IMR-90 (cell line): ENCODE results near the gene HCK. TPM values are rescaled to one million over a fixed set of nuclear protein-coding genes. Genes with fewer than 3 reads are reported as not detected.

Experiments used
- ATAC-seq: fragments of 200-7000 bp; cut with Tn5 transposase; 2 replicates; pipeline ENCODE4 v1.9.1; 2020; ENCODE audit warnings: low read depth, mild to moderate bottlenecking, moderate library complexity
- BruUV-seq: library from RNA; stranded (reverse); fragments of 400-500 nt; replicated peaks from 2 replicates; lab custom pipeline; 2021; lab: Mats Ljungman, UMichigan
- CTCF ChIA-PET: fragments of 300-600 bp; formaldehyde crosslinking; extraction: SDS; loops from one replicate; lab custom pipeline; 2021; ENCODE audit warnings: antibody characterized with exemption; lab: Yijun Ruan, JAX
- POLR2A ChIA-PET: fragments of 300-600 bp; sonication (Branson Sonifier 250); formaldehyde crosslinking; loops from one replicate; lab custom pipeline; 2022; ENCODE audit warnings: antibody characterized with exemption; ENCODE audit not compliant: unreplicated experiment; lab: Charles Lee
- DNase-seq: peaks from one replicate; pipeline ENCODE4 v3.0.0; 2013
- H2AFZ ChIP-seq: replicated peaks from 2 replicates; pipeline ENCODE3; 2013; ENCODE audit warnings: low read length, mild to moderate bottlenecking; ENCODE audit not compliant: poor library complexity
- H2AK5ac ChIP-seq: 2 replicates; pipeline ENCODE4 v1.6.1; 2013; ENCODE audit warnings: low read depth, low read length, inconsistent platforms
- H2AK9ac ChIP-seq: replicated peaks from 2 replicates; pipeline ENCODE3; 2013; ENCODE audit warnings: mild to moderate bottlenecking, low read depth, low read length, moderate library complexity; ENCODE audit not compliant: poor library complexity
- H2BK120ac ChIP-seq: 2 replicates; pipeline ENCODE4 v1.6.1; 2013; ENCODE audit warnings: low read depth, low read length, inconsistent platforms
- H2BK15ac ChIP-seq: 3 replicates; pipeline ENCODE4 v1.6.1; 2013; ENCODE audit warnings: low read depth, low read length, inconsistent platforms
- H2BK20ac ChIP-seq: 2 replicates; pipeline ENCODE4 v1.6.1; 2013; ENCODE audit warnings: low read depth, mild to moderate bottlenecking, inconsistent platforms, low read length, moderate library complexity
- H2BK5ac ChIP-seq: 2 replicates; pipeline ENCODE4 v1.6.1; 2013; ENCODE audit warnings: mild to moderate bottlenecking, low read depth, low read length, inconsistent platforms; ENCODE audit not compliant: poor library complexity, severe bottlenecking
- H3K14ac ChIP-seq: replicated peaks from 2 replicates; pipeline ENCODE4 v1.6.1; 2013; ENCODE audit warnings: low read depth, low read length, inconsistent platforms
- H3K18ac ChIP-seq: 2 replicates; pipeline ENCODE4 v1.6.1; 2013; ENCODE audit warnings: low read depth, low read length, control low read depth
- H3K23ac ChIP-seq: 2 replicates; pipeline ENCODE4 v1.6.1; 2013; ENCODE audit warnings: low read depth, low read length, inconsistent platforms
- H3K27ac ChIP-seq: 2 replicates; pipeline ENCODE4 v1.5.1; 2013; ENCODE audit warnings: mild to moderate bottlenecking, control low read depth, low read length; ENCODE audit not compliant: insufficient read depth
- H3K27me3 ChIP-seq: 2 replicates; pipeline ENCODE4 v1.6.1; 2013; ENCODE audit warnings: low read length; ENCODE audit not compliant: control insufficient read depth, insufficient read depth
- H3K36me3 ChIP-seq: 2 replicates; pipeline ENCODE4 v1.6.1; 2013; ENCODE audit warnings: low read length, mixed read lengths; ENCODE audit not compliant: control insufficient read depth, insufficient read depth
- H3K4ac ChIP-seq: 2 replicates; pipeline ENCODE4 v1.6.1; 2013; ENCODE audit warnings: low read depth, low read length, inconsistent platforms
- H3K4me1 ChIP-seq: 2 replicates; pipeline ENCODE4 v1.6.1; 2013; ENCODE audit warnings: low read length, mixed read lengths; ENCODE audit not compliant: control insufficient read depth, insufficient read depth
- H3K4me2 ChIP-seq: 2 replicates; pipeline ENCODE4 v1.6.1; 2013; ENCODE audit warnings: low read depth, mild to moderate bottlenecking, control low read depth, low read length, moderate library complexity
- H3K4me3 ChIP-seq: 2 replicates; pipeline ENCODE4 v1.5.1; 2013; ENCODE audit warnings: low read depth, mild to moderate bottlenecking, control low read depth, low read length, moderate library complexity; ENCODE audit not compliant: insufficient read depth
- H3K56ac ChIP-seq: 2 replicates; pipeline ENCODE4 v1.6.1; 2013; ENCODE audit warnings: low read length, inconsistent platforms; ENCODE audit not compliant: insufficient read depth; ENCODE audit errors: extremely low read depth
- H3K79me1 ChIP-seq, 2 experiments: 2 replicates each; pipeline ENCODE4 v1.6.1; 2013; ENCODE audit warnings: low read length in 2 of 2, inconsistent platforms in 1 of 2, low read depth in 1 of 2
- H3K9ac ChIP-seq: 2 replicates; pipeline ENCODE4 v1.6.1; 2013; ENCODE audit warnings: low read depth, low read length, control low read depth
- H3K9me1 ChIP-seq: 2 replicates; pipeline ENCODE4 v1.6.1; 2013; ENCODE audit warnings: low read length, inconsistent platforms; ENCODE audit not compliant: insufficient read depth
- H3K9me3 ChIP-seq: 2 replicates; pipeline ENCODE4 v1.6.1; 2013; ENCODE audit warnings: low read length; ENCODE audit not compliant: control insufficient read depth, insufficient read depth
- H4K20me1 ChIP-seq: 2 replicates; pipeline ENCODE4 v1.6.1; 2013; ENCODE audit warnings: low read length, inconsistent platforms; ENCODE audit not compliant: insufficient read depth
- H4K5ac ChIP-seq: 2 replicates; pipeline ENCODE4 v1.6.1; 2013; ENCODE audit warnings: mild to moderate bottlenecking, low read depth, low read length, control low read depth
- H4K8ac ChIP-seq, 2 experiments: 2 replicates each; pipeline ENCODE4 v1.6.1; 2013; ENCODE audit warnings: low read depth in 2 of 2, low read length in 2 of 2, control low read depth in 1 of 2, inconsistent platforms in 1 of 2
- H4K91ac ChIP-seq: 2 replicates; pipeline ENCODE4 v1.6.1; 2013; ENCODE audit warnings: low read depth, low read length, inconsistent platforms; ENCODE audit not compliant: insufficient read depth
- BHLHE40 ChIP-seq: fragments of 150-350 bp; IDR thresholded peaks from 2 replicates; pipeline ENCODE4 v1.6.1; 2016; ENCODE audit warnings: mild to moderate bottlenecking, low read depth, low read length
- CEBPB ChIP-seq: IDR thresholded peaks from 2 replicates; pipeline ENCODE4 v1.6.1; 2012; ENCODE audit warnings: low read depth, low read length, improper control_type of control experiment
- CHD1 ChIP-seq: IDR thresholded peaks from 2 replicates; pipeline ENCODE4 v1.6.1; 2012; ENCODE audit warnings: low read depth, low read length, improper control_type of control experiment
- CTCF ChIP-seq: conservative IDR thresholded peaks from 2 replicates; pipeline ENCODE4 v1.5.1; 2012; ENCODE audit warnings: mild to moderate bottlenecking, low read depth, low read length, improper control_type of control experiment
- MAFK ChIP-seq: IDR thresholded peaks from 2 replicates; pipeline ENCODE4 v1.6.1; 2012; ENCODE audit warnings: low read depth, low read length, improper control_type of control experiment
- MAZ ChIP-seq: IDR thresholded peaks from 2 replicates; pipeline ENCODE4 v1.6.1; 2012; ENCODE audit warnings: low read depth, mild to moderate bottlenecking, low read length, improper control_type of control experiment, moderate library complexity, borderline replicate concordance
- MXI1 ChIP-seq: IDR thresholded peaks from 2 replicates; pipeline ENCODE4 v1.6.1; 2012; ENCODE audit warnings: low read depth, mild to moderate bottlenecking, low read length, moderate library complexity, borderline replicate concordance
- NFE2L2 ChIP-seq: fragments of 150-350 bp; IDR thresholded peaks from 2 replicates; pipeline ENCODE4 v1.6.1; 2016; ENCODE audit warnings: low read depth, mild to moderate bottlenecking, low read length
- POLR2A ChIP-seq: IDR thresholded peaks from 2 replicates; pipeline ENCODE4 v1.6.1; 2012; ENCODE audit warnings: mild to moderate bottlenecking, low read depth, low read length
- RAD21 ChIP-seq: IDR thresholded peaks from 2 replicates; pipeline ENCODE4 v1.6.1; 2012; ENCODE audit warnings: low read length, improper control_type of control experiment
- RCOR1 ChIP-seq: IDR thresholded peaks from 2 replicates; pipeline ENCODE4 v1.6.1; 2012; ENCODE audit warnings: mild to moderate bottlenecking, low read length, improper control_type of control experiment; ENCODE audit not compliant: insufficient replicate concordance
- RFX5 ChIP-seq: IDR thresholded peaks from 2 replicates; pipeline ENCODE4 v1.8.0; 2012; ENCODE audit warnings: low read depth, mild to moderate bottlenecking, low read length, moderate library complexity
- SMC3 ChIP-seq: fragments of 150-350 bp; IDR thresholded peaks from 2 replicates; pipeline ENCODE4 v1.6.1; 2016; ENCODE audit warnings: low read depth, mild to moderate bottlenecking, antibody characterized with exemption, low read length, moderate library complexity
- WGBS, 2 experiments: methylation state at CpG; one replicate each; pipeline versions ENCODE4 v1.1.5 to v1.1.7; 2013; ENCODE audit warnings: missing lambda C conversion rate in 2 of 2; ENCODE audit not compliant: insufficient read length in 1 of 2; ENCODE audit errors: extremely low coverage in 2 of 2; 5-methylcytosine and 5-hydroxymethylcytosine counted together
- dilution Hi-C: fragments of 300-500 bp; cut with HindIII; formaldehyde crosslinking; loops from one replicate; pipeline ENCODE4 v1.14.3; 2018; ENCODE audit warnings: low sequenced_read_pairs; ENCODE audit not compliant: unreplicated experiment
- in situ Hi-C: fragments of 300-500 bp; cut with MboI; formaldehyde crosslinking; loops from 3 replicates; pipeline ENCODE4 v1.14.3; 2019; ENCODE audit warnings: low sequenced_read_pairs, inconsistent platforms, mixed read lengths
- intact Hi-C: fragments of 100-400 bp; cut with micrococcal nuclease; formaldehyde crosslinking; loops from 2 replicates; pipeline ENCODE4 v1.10.0; 2022
- polyA plus RNA-seq, 3 experiments: library from polyadenylated mRNA; depleted of rRNA; stranded (reverse); fragments of >200 nt; gene quantifications; 2 replicates each; pipeline ENCODE4 v1.2.3, GENCODE V29; 2012; ENCODE audit warnings: low replicate concordance in 1 of 3
- total RNA-seq: library from RNA; depleted of rRNA; stranded (reverse); fragments of >200 nt; gene quantifications from 2 replicates; pipeline ENCODE4 v1.2.3, GENCODE V29; 2012

HCK gene
- total and polyA plus RNA-seq, 2 of the 4 experiments (the other 2 are of a cell fraction), result not detected

- in situ Hi-C loops (loop anchor here (5.0 kb wide), 1 partner anchor 209 kb away; no protein-coding TSS in a partner anchor), dilution Hi-C loops (no loop called here), intact Hi-C loops (loop anchor here (1.0 to 2.0 kb wide), 5 partner anchors 38 to 622 kb away; no protein-coding TSS in a partner anchor)
- Histone ChIP-seq H3K79me1 (no peaks in the 10 kb centered on the region), H3K9me3 (no peaks in the 10 kb centered on the region), H2BK20ac (no peak overlapping the region), H3K4me3 (no peak overlapping the region), H3K27ac (no peak overlapping the region), H3K18ac (no peak overlapping the region), H4K20me1 (no peaks in the 10 kb centered on the region; the same call in 1 of the 2 replicates), H3K4ac (no peak overlapping the region), H2AK5ac (no peak overlapping the region), H2BK120ac (no peak overlapping the region), H2BK5ac (no peak overlapping the region), H3K23ac (no peak overlapping the region), H2BK15ac (no peak overlapping the region), H3K9ac (no peak overlapping the region), H2AK9ac (peak overlapping the region; percentile 44), H3K56ac (no peak overlapping the region), H3K36me3 (no peaks in the 10 kb centered on the region), H4K5ac (no peak overlapping the region), H4K8ac (no peak overlapping the region), H3K27me3 (peaks cover 75% of the 10 kb centered on the region), H3K4me1 (no peaks in the 10 kb centered on the region), H2AFZ (peak overlapping the region; percentile 82), H3K9me1 (no peaks in the 10 kb centered on the region), H4K91ac (no peak overlapping the region), H3K4me2 (peak overlapping the region; percentile 23; the same call in 1 of the 2 replicates), H3K14ac (no peak overlapping the region)
- ChIA-PET POLR2A (interaction anchor here (0.5 kb wide), 1 partner anchor 116 kb away, joined by 9 read pairs; no protein-coding TSS in a partner anchor), CTCF (interaction anchor here (0.5 to 2.4 kb wide), 12 partner anchors 9 to 209 kb away, joined by 3 to 6 read pairs (median 3); no protein-coding TSS in a partner anchor)
- 14% methylated on average over 22 of the region's 59 CpGs; no CpG with 5 or more reads in 1 of the 2 experiments for whole genome bisulfite sequencing, 2 experiments
- TF ChIP-seq CTCF, result peak; percentile 73
- no peak for TF ChIP-seq MAFK
- no peak for TF ChIP-seq RCOR1
- TF ChIP-seq BHLHE40, result no peak
- peak; percentile 71 for TF ChIP-seq RAD21
- TF ChIP-seq POLR2A, result no peak
- no peak for TF ChIP-seq NFE2L2
- TF ChIP-seq CHD1, result no peak
- no peak; the same call in 1 of the 2 replicates for TF ChIP-seq MAZ
- TF ChIP-seq MXI1, result no peak
- TF ChIP-seq CEBPB, result no peak
- TF ChIP-seq SMC3, result peak; percentile 76
- TF ChIP-seq RFX5, result no peak
- DNase-seq (peak; percentile 73), ATAC-seq (peak; percentile 98)
- BruUV-seq, result no TSS peak
Observed at GRCh38 chr20:32031007-32031958, 20.8 kb upstream of the HCK start.
